Large intestine (tissue), 3 donors: Measurements from ENCODE around the gene OR51I1. TPM values are rescaled to one million over a fixed set of nuclear protein-coding genes. Genes with fewer than 3 reads are reported as not detected.

Experiments used
- DNase-seq, 2 donors: peaks; one replicate each; pipeline versions ENCODE4 v3.0.0 to v3.0.0-alpha.2; 2013
- H3K27ac ChIP-seq: one replicate; pipeline ENCODE4 v1.5.1; 2013; ENCODE audit warnings: low read length
- H3K27me3 ChIP-seq: 2 replicates; pipeline ENCODE4 v1.6.1; 2013; ENCODE audit warnings: low read length; ENCODE audit not compliant: control insufficient read depth, insufficient read depth
- H3K36me3 ChIP-seq: 2 replicates; pipeline ENCODE4 v1.6.1; 2013; ENCODE audit warnings: low read length; ENCODE audit not compliant: control insufficient read depth, insufficient read depth
- H3K4me1 ChIP-seq: one replicate; pipeline ENCODE4 v1.6.1; 2013; ENCODE audit warnings: low read length; ENCODE audit not compliant: control insufficient read depth, insufficient read depth
- H3K4me3 ChIP-seq: one replicate; pipeline ENCODE4 v1.5.1; 2013; ENCODE audit warnings: low read length
- H3K9me3 ChIP-seq: one replicate; pipeline ENCODE4 v1.6.1; 2013; ENCODE audit warnings: mild to moderate bottlenecking, low read depth, low read length, moderate library complexity; ENCODE audit not compliant: control insufficient read depth
- WGBS: methylation state at CpG from one replicate; pipeline ENCODE4 v1.1.5; 2013; ENCODE audit warnings: low lambda C conversion rate; ENCODE audit not compliant: insufficient coverage; 5-methylcytosine and 5-hydroxymethylcytosine counted together
- polyA plus RNA-seq: library from polyadenylated mRNA; unstranded; fragments of 120-200 nt; gene quantifications from one replicate; pipeline ENCODE4 v1.2.1, GENCODE V29; 2013

OR51I1 gene
- polyA plus RNA-seq, 1 donor, result not detected

DNA sequence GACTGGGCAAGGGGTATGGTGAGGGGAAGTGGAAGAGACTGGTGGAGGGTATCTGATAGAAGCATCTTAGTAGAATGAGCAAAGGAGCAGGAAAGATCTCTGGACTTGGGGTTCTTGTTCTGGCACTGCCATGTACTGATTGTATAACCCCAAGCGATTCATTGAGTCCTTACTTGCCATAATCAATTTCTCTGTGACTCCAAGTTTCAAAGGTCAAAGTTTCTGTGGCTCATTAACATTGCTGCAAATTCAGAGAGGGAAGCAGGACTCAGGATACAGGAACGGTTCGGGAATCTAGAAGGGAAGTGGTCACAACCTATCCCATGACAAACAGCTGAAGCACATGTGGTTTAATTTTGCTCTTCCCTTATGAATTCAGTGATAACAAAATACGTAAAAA is 8.1 kb upstream of the OR51I1 start:
- WGBS, result 80% methylated on average over 1 of the region's 4 CpGs
- no peaks in the 10 kb centered on the region for H3K27me3 ChIP-seq
- H3K36me3 ChIP-seq, result no peaks in the 10 kb centered on the region
- no peak overlapping the region for H3K27ac ChIP-seq
- H3K4me1 ChIP-seq, result no peaks in the 10 kb centered on the region
- no peak for DNase-seq
- H3K4me3 ChIP-seq, result no peak overlapping the region
- no peaks in the 10 kb centered on the region for H3K9me3 ChIP-seq

DNA sequence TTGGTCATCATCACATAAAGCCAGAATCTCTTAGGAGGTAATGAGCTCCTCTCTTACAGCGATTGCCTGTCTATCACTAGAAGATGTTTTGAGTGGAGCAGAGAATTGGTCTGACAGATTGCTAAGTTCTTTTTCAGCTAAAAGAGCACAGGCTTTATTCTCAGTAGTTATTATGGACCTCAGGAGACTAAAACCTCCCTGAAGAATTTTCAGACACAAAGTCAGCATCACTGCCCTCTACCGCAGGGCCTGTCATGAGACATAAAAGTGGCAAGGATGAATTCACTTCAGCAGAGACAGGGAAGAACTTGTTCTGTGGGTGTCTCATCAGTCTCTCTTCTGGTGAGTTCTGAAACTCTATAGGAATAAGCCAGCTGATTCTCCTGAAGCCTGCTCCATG is 7.7 kb upstream of the OR51I1 start, which contains the start of gene OR51I2:
Gene OR51I2 (plus strand): TSS at position 301 of the 400 bp plus-strand sequence. CDS start 4,166 bp downstream, outside the sequence.
- DNase-seq, result no peak
- no peaks in the 10 kb centered on the region for H3K9me3 ChIP-seq
- no peaks in the 10 kb centered on the region for H3K27me3 ChIP-seq
- H3K4me1 ChIP-seq, result no peaks in the 10 kb centered on the region
- no peak within 1 kb of the TSS for H3K4me3 ChIP-seq
- no CpG with 5 or more reads among the region's 2 CpGs for WGBS
- H3K27ac ChIP-seq, result no peak within 1 kb of the TSS
- no peaks in the 10 kb centered on the region for H3K36me3 ChIP-seq

DNA sequence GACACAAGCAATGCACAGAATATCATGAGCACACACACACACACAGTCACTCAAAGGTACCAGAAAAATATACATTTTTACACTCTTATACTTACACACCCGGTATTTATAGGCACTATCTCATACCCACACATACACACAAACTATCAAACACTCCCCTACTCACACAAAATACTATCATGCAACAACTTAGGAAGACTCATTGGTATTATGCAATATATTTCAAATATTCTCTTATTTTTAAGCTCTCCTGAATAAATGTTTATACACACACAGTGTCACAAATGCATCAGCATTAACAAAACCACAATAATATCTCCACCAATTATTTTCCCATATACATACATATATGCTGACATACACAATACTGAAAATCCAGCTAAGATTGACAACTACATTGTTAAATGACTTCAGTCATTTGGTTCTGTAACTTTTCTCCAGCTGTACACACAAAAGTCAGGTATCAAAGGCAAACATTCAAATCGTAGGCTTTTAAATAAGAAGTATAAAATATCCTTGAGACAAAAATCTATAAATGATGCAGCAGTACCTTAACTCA is 2.6 kb upstream of the OR51I1 start:
- 80% methylated on average over 1 of the region's 2 CpGs for WGBS
- Histone ChIP-seq H3K9me3 (no peaks in the 10 kb centered on the region), H3K27me3 (no peaks in the 10 kb centered on the region), H3K4me3 (no peak overlapping the region), H3K4me1 (no peaks in the 10 kb centered on the region), H3K36me3 (no peaks in the 10 kb centered on the region), H3K27ac (no peak overlapping the region)
- no peak for DNase-seq

DNA sequence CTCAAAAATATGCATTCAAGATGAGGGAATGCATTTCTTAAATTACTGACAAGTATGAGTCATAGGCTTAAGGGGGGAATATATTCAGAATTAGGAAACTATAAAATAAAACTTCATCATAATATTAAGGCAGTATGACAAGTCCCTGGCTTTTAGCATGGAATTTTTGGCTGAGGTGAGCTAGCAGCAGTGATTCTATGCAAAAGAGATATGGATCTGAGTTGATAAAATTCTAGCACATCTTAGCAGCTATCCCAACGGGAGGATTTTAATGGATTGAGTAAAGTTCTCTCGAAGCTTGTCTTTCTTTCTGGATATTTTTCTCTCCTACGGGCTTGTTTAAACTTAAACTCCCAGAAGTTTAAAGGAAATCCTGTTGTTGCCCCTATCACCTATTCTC is 18.2 kb downstream of the OR51I1 start:
- Histone ChIP-seq H3K36me3 (no peaks in the 10 kb centered on the region), H3K4me3 (no peak overlapping the region), H3K9me3 (no peaks in the 10 kb centered on the region), H3K27me3 (no peaks in the 10 kb centered on the region), H3K27ac (no peak overlapping the region), H3K4me1 (no peaks in the 10 kb centered on the region)
- no peak for DNase-seq
- 52% methylated on average over 3 of the region's 3 CpGs for WGBS

DNA sequence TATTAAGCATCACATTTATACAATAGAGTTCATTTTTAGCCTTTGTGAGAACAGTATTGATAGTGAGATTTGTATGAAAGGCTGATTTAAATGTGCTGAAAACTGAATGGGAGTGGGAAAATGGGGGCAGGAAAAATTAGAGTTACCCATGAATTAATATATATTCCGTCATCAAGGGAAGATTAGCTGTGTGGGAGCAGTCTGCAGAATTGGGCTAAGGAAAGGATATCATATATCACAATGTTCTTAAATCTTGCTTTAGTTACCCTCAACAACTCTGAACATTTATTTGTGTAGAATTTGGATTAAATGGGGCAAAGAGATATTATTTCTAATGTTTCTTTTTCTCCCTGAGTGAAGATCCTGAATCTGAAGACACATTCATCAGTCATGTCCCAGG is 19.5 kb downstream of the OR51I1 start, which contains the start of gene OR51Q1:
Gene OR51Q1 (plus strand): TSS at position 301 of the 400 bp plus-strand sequence. CDS start 90 bp downstream, at position 391.
- 80% methylated on average over 1 of the region's 1 CpG for WGBS
- no peaks in the 10 kb centered on the region for H3K4me1 ChIP-seq

DNA sequence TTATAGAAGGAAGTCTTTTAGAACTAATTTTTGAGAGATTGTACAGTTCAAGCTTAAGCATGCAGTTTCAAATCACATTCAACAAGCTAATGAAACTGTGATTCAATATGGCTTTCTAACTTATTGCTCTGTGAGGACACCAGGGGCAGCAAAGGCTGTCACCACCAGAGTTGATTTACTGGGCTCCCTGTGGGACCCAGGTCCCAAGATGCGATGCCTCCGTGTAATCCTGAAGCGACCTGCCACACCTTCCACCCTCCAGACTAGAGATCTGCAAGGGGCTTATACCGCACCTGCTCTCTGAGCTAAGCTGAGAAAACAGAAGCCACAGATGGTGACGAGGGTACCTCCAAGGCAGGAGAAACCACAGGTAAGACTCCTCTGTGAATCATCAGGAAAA is 20.3 kb downstream of the OR51I1 start:
- Histone ChIP-seq H3K9me3 (no peaks in the 10 kb centered on the region), H3K4me3 (no peak overlapping the region), H3K27me3 (no peaks in the 10 kb centered on the region), H3K36me3 (no peaks in the 10 kb centered on the region), H3K27ac (no peak overlapping the region), H3K4me1 (no peaks in the 10 kb centered on the region)
- no CpG with 5 or more reads among the region's 5 CpGs for WGBS
- no peak for DNase-seq

More for the DNA sequence above, 19.5 kb downstream of the OR51I1 start, which contains the start of gene OR51Q1:
- Histone ChIP-seq H3K36me3 (no peaks in the 10 kb centered on the region), H3K27me3 (no peaks in the 10 kb centered on the region), H3K27ac (no peak within 1 kb of the TSS), H3K9me3 (no peaks in the 10 kb centered on the region), H3K4me3 (no peak within 1 kb of the TSS)
- no peak for DNase-seq

DNA sequence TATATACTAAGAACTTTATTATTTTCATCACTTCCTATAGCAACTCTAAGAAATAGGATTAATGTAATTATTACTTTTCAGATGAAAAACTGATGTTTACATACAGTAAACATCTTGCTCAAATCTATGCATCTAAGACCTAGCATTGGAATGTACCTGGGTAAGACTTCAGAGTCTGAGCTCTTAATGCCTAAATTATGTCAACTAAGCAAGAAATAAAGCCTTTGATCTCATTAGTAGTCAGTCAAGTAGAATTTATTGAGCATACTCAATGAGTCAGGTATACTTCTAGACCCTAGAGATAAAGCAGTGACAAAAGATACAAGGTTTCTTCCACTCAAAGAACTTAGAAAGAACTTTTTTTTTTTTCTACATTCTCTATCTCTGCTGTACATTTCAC is 36.1 kb downstream of the OR51I1 start:
- no peaks in the 10 kb centered on the region for H3K36me3 ChIP-seq
- H3K9me3 ChIP-seq, result no peaks in the 10 kb centered on the region
- H3K27me3 ChIP-seq, result no peaks in the 10 kb centered on the region
- no peak overlapping the region for H3K4me3 ChIP-seq
- no peak overlapping the region for H3K27ac ChIP-seq
- no peaks in the 10 kb centered on the region for H3K4me1 ChIP-seq
- no peak for DNase-seq

DNA sequence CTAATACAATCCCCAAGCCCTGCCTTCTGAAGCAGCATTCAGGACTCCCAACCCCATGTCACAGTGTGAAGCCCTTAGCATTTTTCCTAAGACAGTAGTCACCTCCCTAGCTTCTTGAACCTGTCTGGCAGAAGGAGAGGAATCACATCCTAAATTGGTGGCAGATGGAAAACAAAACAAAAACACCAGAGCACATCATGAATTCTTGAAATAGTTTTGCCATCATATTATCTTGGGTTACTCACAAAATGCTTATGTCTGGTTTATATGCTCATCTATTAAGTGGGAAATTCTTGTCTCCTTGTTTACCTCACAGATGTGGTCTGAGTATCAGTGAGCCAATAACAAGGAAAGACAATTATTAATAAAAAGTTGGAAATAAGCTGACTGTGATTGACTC is 42.4 kb downstream of the OR51I1 start:
- H3K4me3 ChIP-seq, result no peak overlapping the region
- H3K27me3 ChIP-seq, result no peaks in the 10 kb centered on the region
- no peak for DNase-seq
- no peaks in the 10 kb centered on the region for H3K4me1 ChIP-seq
- no peak overlapping the region for H3K27ac ChIP-seq
- H3K9me3 ChIP-seq, result no peaks in the 10 kb centered on the region
- H3K36me3 ChIP-seq, result no peaks in the 10 kb centered on the region

DNA sequence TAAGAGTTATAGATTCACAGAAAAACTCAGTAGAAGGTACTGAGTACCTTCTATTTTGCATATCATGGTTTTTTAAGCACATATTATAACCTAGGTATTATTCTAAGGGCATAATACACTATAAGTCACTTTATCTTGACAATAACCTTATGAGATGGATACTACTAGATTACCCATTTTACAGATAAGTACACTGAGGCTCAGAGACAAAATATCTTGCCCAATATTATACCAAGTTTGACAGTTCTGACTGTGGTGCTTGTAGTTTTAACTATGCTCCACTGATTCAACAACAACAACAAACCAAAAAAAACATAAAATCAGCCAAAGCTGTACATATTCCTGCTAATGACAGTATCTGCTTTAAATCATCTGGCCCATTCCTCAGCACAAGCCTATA is 47.2 kb downstream of the OR51I1 start:
- H3K4me3 ChIP-seq, result no peak overlapping the region
- H3K27me3 ChIP-seq, result no peaks in the 10 kb centered on the region
- no peaks in the 10 kb centered on the region for H3K36me3 ChIP-seq
- no peak for DNase-seq
- no peak overlapping the region for H3K27ac ChIP-seq
- H3K4me1 ChIP-seq, result no peaks in the 10 kb centered on the region
- no peaks in the 10 kb centered on the region for H3K9me3 ChIP-seq
